D721Med (cell line): Measurements from ENCODE around the gene RAB4A.

Experiments used
- DNase-seq: peaks from one replicate; pipeline ENCODE4 v3.0.0; 2011; ENCODE audit warnings: low spot score; ENCODE audit not compliant: insufficient read length
- FAIRE-seq: peaks from 2 replicates; lab custom pipeline; 2011; peaks lifted over from hg19 to GRCh38; lab: Jason Lieb, UNC
- TF ChIP-seq, protein P1 (sequence below): IDR thresholded peaks from 2 replicates; pipeline ENCODE4 v1.5.1; 2012; ENCODE audit warnings: mild to moderate bottlenecking, control low read depth; ENCODE audit not compliant: insufficient read depth; ENCODE audit errors: missing control alignments

Gene RAB4A

GRCh38 chr1:229243638-229244037 is 27.3 kb upstream of the RAB4A start:
- peak; percentile 51 for FAIRE-seq
- DNase-seq, result no peak
- TF ChIP-seq, protein P1, sequence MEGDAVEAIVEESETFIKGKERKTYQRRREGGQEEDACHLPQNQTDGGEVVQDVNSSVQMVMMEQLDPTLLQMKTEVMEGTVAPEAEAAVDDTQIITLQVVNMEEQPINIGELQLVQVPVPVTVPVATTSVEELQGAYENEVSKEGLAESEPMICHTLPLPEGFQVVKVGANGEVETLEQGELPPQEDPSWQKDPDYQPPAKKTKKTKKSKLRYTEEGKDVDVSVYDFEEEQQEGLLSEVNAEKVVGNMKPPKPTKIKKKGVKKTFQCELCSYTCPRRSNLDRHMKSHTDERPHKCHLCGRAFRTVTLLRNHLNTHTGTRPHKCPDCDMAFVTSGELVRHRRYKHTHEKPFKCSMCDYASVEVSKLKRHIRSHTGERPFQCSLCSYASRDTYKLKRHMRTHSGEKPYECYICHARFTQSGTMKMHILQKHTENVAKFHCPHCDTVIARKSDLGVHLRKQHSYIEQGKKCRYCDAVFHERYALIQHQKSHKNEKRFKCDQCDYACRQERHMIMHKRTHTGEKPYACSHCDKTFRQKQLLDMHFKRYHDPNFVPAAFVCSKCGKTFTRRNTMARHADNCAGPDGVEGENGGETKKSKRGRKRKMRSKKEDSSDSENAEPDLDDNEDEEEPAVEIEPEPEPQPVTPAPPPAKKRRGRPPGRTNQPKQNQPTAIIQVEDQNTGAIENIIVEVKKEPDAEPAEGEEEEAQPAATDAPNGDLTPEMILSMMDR, result no peak

GRCh38 chr1:229244091-229244490 is 26.8 kb upstream of the RAB4A start:
- DNase-seq, result no peak
- TF ChIP-seq, protein P1, result no peak
- FAIRE-seq, result no peak

- no peak for DNase-seq
- FAIRE-seq, result no peak
- TF ChIP-seq, protein P1, result no peak
Measured at GRCh38 chr1:229247871-229248270, 23.0 kb upstream of the RAB4A start.

DNA sequence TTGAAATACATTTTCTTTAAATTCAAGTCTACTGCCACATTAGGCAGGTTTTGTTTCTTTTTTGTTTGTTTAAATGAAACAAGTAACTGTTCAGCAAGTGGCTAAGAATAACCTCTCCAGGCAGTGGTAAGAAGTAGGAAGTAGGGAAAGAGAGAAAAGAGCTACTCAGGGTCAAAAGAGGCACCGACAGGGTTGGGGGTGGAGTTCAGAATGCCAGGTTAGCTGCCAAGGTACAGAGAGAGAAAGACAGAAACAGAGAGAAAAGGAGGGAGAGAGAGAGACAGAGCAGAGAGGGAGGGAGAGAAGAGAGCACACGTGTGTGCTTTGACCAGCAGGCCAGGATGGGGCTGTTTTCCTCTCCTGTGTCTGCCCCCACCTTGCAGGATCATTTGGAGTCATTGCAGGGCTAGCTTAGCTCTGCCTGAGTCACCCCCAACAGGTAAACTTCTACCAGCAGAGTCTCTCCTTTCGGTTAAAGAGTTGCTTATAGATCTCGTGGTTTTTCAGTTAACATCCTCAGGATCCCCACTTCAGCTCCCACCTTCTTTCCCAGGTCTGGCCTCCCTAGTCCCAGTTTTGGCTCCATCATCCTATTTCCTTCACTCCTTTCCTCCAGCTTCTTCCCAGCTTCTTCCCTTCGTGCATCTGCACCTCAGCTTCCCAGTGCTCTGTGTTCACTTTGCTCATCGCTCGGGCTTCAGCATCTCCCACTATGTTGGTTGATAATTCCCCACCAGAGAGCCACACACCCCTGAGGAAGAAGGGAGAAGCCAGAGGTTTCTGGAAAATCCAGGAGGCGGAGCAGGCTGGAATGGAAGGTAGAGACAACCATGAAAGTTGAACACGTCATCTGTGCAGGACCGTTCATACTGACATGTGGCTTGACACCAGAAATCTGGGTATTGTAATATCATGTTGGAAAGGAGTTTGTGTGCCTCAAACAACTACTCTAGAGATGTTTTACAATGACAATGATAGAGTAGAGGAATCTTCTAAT is 21.8 kb upstream of the RAB4A start:
- TF ChIP-seq, protein P1, result no peak
- DNase-seq (no peak), FAIRE-seq (no peak)

GRCh38 chr1:229249854-229250644 is 20.9 kb upstream of the RAB4A start:
- DNase-seq, result no peak
- FAIRE-seq, result no peak
- TF ChIP-seq, protein P1, result no peak

- TF ChIP-seq, protein P1, result no peak
- no peak for FAIRE-seq
- no peak for DNase-seq
Measured at GRCh38 chr1:229251185-229251584, 19.7 kb upstream of the RAB4A start.
